ENCODE data around the gene KRTAP12-2.

GRCh38 chr21:44623575-44623974, 43.2 kb downstream of the KRTAP12-2 start:
- TF ChIP-seq CTCF (IDR thresholded peaks at IDR 0.05 in 4 of 5, conservative IDR thresholded peaks at IDR 0.05 in 1 of 5) (no peak), POLR2A (IDR thresholded peaks at IDR 0.05) (no peak)
